GM19043 (cell line): ENCODE results near the gene SMOC1.

Experiments
- ATAC-seq: cut with Tn5 transposase; IDR thresholded peaks from one replicate; pipeline ENCODE4 v1.9.1; 2021; ENCODE audit warnings: low read depth; ENCODE audit not compliant: unreplicated experiment

SMOC1 gene

DNA sequence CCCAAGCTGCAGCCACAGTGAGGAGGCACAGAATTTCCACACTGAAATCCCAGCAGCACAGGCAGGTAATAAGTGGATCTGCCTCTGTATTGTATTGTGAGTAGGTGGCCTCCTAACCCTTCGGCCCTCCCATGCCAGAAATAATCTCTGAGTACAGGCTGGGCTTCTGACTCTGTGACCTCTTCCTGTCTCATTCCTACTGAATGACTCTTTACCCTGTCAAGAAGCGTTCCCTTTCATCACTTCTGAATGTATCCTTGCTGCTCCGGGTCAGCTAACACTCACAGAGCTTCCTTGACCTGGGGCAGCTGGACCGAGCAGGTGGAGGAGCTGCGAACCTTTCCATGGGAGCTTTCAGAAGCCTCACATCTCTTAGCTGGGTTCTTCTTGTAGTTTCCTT lies 190.0 kb downstream of the SMOC1 start:
- no peak for ATAC-seq

DNA sequence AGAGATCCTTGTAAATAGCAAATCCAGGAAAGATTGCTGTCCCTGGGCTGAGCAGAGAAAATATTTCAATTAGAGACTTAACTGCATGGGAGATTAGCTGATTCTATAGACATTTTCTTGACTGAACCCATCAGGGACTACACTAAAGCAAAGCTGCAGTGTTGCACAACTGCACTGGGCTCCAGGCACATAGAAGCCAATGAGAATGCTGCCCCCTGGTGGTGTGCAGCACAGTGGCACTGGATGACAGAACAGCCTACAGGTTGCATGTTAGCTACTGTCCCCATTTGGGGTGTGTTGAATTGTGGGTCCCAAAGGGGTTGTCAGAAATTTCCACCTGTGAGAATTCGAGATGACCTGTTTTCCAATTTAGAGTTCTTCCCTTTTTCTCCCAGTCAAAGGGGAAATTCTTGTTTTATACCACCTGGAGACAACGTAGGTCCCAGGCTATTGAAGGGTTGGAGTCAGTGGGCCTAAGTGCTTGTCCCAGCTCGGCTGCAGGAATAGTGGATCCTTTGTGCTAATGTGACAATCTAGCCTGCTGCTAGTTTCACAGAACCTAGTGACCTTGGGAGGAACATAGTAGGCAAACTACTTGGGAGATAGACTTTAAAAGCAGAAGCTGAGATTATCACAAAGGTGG lies 194.8 kb downstream of the SMOC1 start:
- no peak for ATAC-seq

DNA sequence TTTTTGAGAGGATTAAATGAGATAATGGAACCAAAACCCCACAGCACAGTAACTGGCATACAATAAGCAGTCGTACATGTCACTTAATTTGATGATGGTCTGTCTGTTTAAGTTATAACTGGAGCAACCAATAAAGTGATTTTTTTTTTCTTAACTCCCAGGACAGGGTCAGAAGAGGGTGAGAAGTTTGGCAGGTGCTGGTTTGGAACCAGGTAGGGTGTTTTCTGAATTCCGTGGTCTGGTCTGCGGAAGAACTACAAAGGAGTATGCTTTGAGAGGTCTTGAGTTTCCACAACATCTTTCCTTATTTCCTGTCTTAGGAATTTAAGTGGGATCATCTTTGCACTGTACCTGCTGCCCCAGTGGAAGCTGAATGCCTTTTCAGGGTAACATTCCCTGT lies 197.8 kb downstream of the SMOC1 start:
- no peak for ATAC-seq

GRCh38 chr14:70077720-70078119 lies 198.5 kb downstream of the SMOC1 start:
- ATAC-seq: no peak

DNA sequence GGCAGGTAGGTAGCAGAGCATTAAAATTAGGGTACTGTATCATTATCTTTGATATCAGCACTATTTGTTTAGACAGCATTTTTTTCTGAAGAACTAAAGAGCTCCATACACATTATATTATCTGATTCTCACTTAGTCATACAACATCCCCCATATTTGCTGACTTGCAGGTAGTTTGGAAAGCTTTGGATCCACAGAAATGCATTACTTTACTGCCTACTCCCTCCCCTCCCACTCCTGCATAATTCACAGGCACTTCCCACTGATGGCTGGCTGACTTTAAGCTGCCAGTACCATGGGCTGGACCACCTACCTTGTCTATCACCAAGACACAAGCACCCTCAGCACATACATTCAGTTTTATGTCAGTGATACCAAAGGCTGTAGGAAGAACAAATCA lies 199.1 kb downstream of the SMOC1 start:
- no peak for ATAC-seq

GRCh38 chr14:70080076-70080475 lies 200.9 kb downstream of the SMOC1 start:
- ATAC-seq: no peak
